ENCODE measurements around the gene KLK3.
"Not testable (repeated sequence)": the region's sequence is repeated elsewhere in the genome, so short reads cannot be mapped to it uniquely, and the experiment has no call there.

KLK3 gene

DNA sequence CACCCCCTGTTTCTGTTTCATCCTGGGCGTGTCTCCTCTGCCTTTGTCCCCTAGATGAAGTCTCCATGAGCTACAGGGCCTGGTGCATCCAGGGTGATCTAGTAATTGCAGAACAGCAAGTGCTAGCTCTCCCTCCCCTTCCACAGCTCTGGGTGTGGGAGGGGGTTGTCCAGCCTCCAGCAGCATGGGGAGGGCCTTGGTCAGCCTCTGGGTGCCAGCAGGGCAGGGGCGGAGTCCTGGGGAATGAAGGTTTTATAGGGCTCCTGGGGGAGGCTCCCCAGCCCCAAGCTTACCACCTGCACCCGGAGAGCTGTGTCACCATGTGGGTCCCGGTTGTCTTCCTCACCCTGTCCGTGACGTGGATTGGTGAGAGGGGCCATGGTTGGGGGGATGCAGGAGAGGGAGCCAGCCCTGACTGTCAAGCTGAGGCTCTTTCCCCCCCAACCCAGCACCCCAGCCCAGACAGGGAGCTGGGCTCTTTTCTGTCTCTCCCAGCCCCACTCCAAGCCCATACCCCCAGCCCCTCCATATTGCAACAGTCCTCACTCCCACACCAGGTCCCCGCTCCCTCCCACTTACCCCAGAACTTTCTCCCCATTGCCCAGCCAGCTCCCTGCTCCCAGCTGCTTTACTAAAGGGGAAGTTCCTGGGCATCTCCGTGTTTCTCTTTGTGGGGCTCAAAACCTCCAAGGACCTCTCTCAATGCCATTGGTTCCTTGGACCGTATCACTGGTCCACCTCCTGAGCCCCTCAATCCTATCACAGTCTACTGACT, at the start of gene KLK3:
KLK3 (plus strand) TSS at position 280 of the 775 bp plus-strand sequence; CDS start at position 321, 41 bp downstream.
- DNase-seq (ENCODE audit: low spot score), result no peak

DNA sequence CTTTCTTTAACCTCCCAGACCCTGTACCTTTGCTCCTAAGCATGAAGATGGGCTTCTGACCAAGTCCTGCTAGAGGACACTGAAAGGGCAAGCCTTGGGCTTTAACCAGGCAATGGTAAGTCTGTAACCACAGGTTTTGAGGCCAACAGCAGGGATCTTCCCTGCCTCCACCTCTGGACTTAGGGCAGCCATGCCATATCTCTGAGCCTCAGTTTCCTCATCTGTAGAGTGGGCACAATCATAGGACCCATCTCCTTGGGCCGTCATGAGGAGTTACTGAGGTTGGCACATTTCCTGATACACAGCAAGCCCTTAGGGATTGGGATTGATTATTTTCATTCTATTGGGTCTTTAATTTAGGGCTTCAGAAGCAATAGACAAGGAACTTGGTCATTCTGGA, 45.9 kb upstream of the KLK3 start:
- DNase-seq (ENCODE audit: low spot score), result no peak

- DNase-seq (ENCODE audit: low spot score), result not testable (repeated sequence)
Measured at GRCh38 chr19:50811622-50812238, 43.0 kb upstream of the KLK3 start.

GRCh38 chr19:50812474-50812873, 42.2 kb upstream of the KLK3 start:
- DNase-seq (ENCODE audit: low spot score), result no peak

DNA sequence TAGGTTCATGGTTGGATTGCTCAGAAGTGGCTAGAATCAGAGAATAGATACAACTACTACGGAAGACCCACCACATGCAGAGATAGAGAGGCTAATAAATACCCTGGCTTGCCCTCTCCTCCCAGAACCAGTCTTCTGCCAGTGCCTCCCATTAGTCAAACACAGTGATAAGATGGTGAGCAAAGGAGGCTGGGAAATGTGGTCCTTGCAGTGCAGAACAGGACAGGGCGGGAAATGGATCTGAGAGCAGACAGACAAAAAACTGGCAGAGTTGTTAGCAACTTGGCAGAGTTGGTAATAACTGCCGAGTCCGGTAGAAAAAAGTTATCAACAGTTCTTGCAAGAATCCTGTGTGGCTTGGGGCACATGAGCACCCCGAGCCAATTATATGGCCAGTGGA, 39.8 kb upstream of the KLK3 start:
- DNase-seq (ENCODE audit: low spot score), result no peak

DNA sequence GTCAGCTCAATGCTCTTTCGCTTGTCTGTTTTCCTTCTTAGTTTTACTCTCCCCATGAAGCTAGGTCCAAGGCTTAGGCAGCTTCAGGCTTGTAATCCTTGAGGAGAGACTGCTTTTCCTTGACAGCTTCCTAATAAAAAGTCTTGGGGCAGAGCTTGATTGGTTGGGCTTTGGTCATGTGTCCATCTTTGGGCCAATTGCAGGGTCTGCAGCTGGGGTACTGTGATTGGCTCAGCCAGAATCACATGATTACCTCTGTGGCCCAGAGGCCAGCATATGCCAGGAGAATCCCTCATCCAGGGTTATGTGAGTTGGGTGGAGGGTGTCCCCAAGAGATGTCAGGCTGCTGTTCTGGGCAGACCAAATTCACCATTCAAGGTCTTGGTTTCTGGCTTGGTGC, 39.3 kb upstream of the KLK3 start:
- no peak for DNase-seq (ENCODE audit: low spot score)

DNA sequence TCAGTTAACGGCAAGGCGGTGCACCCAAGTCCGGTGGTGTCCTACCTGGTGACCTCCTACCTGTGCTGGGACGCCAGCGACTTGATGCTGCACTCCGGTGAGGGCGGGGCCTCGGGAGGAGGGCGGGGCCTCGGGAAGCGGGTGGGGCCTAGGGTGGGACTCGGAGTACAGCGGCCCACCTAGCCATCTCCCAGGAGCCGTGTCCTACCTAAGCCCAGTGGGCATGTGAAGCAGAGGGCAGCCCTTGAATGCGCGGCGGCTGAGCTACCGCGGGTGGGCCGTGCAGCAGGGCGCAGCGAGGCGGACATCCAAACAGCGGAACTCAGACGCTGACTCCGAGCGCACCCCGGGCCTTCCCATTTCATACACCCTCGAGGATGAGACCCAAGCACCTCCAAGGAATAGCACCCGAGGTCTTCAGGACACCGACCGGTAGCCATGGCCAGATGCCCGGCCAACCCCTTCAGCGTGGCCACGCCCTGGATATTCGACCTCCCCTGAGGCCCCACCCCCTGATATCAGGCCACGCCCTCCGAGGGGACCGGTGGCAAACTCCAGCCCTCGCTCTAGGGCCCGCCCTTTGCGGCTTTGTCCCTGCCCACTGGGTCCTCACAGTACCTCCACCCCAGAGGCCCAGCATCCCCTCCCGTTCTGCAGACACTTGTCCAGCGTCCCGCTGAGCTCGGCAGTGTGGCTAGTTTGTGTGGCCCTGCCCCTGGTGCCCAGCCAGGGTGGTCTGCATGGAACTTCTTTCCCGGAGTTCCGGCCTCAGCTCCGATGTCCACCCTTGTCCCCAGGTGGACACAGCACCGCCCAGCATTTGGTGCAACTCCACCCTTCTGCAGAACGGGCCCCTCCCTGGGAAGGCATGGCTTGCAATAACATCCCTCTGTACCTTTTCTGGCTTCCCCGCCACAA, 36.5 kb upstream of the KLK3 start:
- no peak for DNase-seq (ENCODE audit: low spot score)

- DNase-seq (ENCODE audit: low spot score), result no peak
Measured at GRCh38 chr19:50818859-50819472, 35.7 kb upstream of the KLK3 start.

- no peak for DNase-seq (ENCODE audit: low spot score)
Measured at GRCh38 chr19:50819636-50820035, 35.1 kb upstream of the KLK3 start.

DNA sequence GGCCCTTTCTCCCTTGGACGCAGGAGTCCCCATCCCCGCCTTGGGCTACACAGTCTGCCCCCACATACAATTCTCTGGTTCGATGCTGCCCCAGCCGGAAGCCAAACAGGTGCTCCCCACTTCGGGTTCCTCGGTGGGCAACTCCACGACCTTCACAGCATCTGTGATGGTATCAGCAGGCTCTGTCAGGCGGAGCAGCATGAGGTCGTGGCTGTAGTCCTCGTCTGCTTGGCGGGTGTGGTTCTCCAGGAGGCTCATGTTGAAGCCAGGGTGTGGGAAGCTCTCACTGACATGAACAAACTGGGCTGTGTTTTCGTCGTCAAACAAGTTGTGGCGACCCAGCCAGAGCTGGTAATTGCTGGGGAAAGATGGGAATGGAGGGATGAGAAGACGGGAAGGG, 34.6 kb upstream of the KLK3 start:
- DNase-seq (ENCODE audit: low spot score), result no peak

DNA sequence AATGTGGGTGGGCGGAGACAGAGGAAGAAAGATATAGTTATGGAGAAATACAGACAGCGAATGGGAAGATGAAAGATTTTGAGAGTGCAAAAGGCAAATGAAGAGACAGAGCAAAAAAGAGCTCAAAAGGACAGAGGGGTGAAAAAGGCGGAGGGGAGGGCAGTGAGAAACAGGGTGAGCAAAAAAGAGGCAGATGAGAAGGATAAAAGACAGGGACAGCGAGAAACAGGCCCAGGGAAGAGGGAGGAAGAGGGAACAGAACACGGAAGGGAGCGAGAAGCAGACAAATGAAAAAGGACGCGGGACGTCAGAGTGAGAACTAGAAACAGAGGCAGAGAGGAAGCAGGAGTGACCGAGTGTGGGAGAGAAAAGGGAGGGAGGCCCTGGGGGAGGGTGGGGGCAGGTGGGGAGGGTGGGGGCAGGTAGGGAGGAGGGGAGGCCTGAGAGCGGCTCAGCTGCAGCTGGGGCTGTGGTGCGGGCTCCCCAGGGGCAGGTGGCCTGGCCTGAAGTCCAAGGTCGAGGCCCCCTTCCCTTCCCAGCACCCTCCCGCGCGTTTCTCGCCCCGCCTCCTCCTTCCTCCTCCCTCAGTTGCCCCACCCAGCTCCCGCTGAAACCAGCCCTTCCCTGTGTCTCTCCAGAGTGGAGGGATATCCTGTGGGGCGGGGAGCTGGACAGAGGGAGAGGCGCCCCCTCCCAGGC, 34.0 kb upstream of the KLK3 start:
- no peak for DNase-seq (ENCODE audit: low spot score)

GRCh38 chr19:50821248-50821612, 33.5 kb upstream of the KLK3 start:
- no peak for DNase-seq (ENCODE audit: low spot score)

DNA sequence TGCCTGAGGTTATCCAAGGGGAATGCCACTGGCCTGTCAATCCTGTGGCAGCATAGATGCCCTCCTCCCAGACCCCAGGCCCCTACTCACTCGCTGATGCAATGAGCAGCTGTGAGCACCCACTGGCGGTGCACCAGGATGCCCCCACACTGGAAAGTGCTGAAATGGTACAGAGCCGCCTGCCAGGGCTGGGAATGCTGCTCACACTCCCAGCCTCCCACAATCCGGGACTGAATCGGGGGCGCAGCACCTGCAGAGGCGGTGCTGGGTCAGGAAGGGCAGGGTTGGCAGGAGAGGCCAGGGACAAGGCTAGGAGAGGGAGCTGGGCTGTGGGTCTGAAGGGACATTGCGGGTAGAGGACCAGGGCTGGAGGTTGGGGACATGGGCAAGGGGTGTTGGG, 33.1 kb upstream of the KLK3 start:
- no peak for DNase-seq (ENCODE audit: low spot score)

GRCh38 chr19:50822661-50823208, 32.0 kb upstream of the KLK3 start:
- no peak for DNase-seq (ENCODE audit: low spot score)

GRCh38 chr19:50823389-50824042, 31.2 kb upstream of the KLK3 start, which contains the start of gene KLK1:
KLK1 (minus strand) TSS chr19:50823787; CDS start chr19:50823748, 39 bp downstream.
- DNase-seq (ENCODE audit: low spot score), result no peak

DNA sequence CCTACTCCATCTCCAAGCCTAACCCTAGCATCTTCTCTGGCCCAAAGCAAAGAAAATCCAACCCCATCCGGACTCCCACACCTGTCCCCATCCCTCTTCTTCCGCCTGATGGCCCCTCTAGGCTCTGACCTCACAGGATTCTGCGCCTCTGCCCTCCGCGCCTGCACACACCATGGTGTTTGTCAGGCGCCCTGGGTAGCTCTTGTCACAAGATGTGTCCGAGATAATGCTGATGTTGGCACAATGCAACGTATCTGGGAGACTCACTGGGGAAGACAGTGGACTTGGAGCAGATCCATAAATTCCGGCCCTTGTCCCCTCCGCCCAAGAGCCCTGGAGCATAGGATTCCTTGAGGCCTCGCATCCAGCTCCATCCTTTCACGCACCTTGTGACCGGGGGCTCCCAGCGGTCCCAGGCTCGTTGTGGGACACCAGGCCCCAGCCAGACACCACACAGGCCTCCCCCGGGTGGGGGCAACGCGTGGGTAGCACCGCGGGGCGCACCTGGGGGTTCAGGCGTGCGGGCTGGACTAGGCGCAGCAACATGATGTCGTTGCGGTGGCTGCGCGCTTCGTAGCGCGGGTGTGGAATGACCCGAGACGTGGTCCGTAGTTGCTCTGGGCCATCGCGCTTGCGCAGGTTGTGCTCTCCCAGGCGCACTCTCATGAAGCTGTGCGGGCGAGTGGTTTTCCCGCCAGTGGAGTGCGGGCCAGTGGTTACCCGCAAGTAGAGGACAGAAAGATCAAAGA, 28.0 kb upstream of the KLK3 start:
- DNase-seq (ENCODE audit: low spot score), result no peak

DNA sequence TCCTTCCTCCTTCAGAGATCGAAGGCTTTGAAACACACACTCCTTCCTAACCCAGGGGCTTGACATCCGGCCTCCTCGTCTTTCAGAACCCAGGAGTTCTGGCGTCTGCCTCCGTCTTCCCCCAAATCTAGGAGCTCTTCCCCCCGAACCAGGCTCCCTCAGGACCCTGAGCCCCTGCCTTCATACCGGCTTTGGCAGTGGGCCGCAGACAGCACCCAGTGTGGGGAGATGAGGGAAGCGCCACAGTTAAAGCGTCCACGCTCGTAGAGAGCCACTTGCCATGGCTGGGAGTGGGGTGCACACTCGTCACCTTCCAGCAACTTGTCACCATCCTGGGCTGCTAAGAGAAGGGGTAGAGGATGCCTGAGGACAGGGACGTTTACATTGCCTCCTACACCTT, 27.2 kb upstream of the KLK3 start:
- no peak for DNase-seq (ENCODE audit: low spot score)

GRCh38 chr19:50829801-50830200, 24.9 kb upstream of the KLK3 start:
- DNase-seq (ENCODE audit: low spot score), result no peak

- DNase-seq (ENCODE audit: low spot score), result no peak
Measured at GRCh38 chr19:50830266-50831025, 24.3 kb upstream of the KLK3 start.
